Mammary epithelial cell (primary cell): ENCODE results near the gene TLE5.

Source experiments
- EZH2 ChIP-seq: IDR thresholded peaks from 2 replicates; pipeline ENCODE4 v1.6.1; 2012; ENCODE audit warnings: low read length, inconsistent platforms, borderline replicate concordance
- TF ChIP-seq, protein P1 (sequence below), 2 donors: IDR thresholded peaks in 1 of 2; conservative IDR thresholded peaks in 1 of 2; 2 replicates each; pipeline ENCODE4 v1.5.1; 2011 to 2012; ENCODE audit warnings: inconsistent platforms in 2 of 2, low read length in 2 of 2, mild to moderate bottlenecking in 2 of 2, control low read depth in 1 of 2, low read depth in 1 of 2; ENCODE audit not compliant: insufficient read depth in 1 of 2; ENCODE audit errors: extremely low read depth in 1 of 2

DNA sequence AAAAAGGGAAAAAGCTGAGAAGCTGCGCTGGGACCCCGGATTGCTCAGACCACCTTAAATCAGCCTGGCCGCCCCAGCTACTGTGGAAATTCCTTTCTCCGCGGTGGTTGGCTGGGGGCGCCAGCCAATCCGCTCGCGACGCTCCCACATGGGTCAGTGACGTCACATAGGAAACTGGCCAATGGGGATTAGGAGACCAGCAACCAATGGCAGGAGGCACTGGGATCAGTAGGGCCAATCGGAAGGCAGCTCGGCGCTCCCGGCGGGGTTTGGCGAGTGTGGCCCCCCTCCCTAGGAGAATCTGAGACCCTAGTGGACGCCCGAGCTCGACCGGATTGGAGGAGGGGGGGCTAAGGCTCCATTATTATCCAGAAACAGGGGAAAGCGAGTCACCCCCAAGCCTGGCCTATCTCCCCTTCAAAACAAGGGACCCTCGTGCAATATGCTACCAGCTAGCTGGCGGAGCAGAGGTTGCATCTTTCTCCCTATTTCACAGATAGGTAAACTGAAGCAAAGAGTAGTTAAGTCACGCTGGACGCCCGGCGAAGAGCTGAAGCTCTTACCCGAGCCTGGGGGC lies 26.7 kb downstream of the TLE5 start:
- TF ChIP-seq EZH2: no peak
- TF ChIP-seq, protein P1, sequence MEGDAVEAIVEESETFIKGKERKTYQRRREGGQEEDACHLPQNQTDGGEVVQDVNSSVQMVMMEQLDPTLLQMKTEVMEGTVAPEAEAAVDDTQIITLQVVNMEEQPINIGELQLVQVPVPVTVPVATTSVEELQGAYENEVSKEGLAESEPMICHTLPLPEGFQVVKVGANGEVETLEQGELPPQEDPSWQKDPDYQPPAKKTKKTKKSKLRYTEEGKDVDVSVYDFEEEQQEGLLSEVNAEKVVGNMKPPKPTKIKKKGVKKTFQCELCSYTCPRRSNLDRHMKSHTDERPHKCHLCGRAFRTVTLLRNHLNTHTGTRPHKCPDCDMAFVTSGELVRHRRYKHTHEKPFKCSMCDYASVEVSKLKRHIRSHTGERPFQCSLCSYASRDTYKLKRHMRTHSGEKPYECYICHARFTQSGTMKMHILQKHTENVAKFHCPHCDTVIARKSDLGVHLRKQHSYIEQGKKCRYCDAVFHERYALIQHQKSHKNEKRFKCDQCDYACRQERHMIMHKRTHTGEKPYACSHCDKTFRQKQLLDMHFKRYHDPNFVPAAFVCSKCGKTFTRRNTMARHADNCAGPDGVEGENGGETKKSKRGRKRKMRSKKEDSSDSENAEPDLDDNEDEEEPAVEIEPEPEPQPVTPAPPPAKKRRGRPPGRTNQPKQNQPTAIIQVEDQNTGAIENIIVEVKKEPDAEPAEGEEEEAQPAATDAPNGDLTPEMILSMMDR (conservative IDR thresholded peaks at IDR 0.05 in 1 of 2, IDR thresholded peaks at IDR 0.05 in 1 of 2; ENCODE audit: extremely low read depth in 1 of 2, insufficient read depth in 1 of 2, low read depth in 1 of 2, low read length in 2 of 2): no peak
